ENCODE measurements around the gene AGTR1.
"Not testable (repeated sequence)": the region's sequence is repeated elsewhere in the genome, so short reads cannot be mapped to it uniquely, and the experiment has no call there.

DNA sequence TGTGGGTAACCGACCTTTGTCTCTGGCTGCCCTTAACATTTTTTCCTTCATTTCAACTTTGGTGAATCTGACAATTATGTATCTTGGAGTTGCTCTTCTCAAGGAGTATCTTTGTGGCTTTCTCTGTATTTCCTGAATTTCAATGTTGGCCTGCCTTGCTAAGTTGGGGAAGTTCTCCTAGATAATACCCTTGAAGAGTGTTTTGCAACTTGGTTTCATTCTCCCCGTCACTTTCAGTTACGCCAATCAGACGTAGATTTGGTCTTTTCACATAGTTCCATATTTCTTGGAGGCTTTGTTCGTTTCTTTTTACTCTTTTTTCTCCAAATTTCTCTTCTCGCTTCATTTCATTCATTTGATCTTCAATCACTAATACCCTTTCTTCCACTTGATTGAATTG, 87.3 kb downstream of the AGTR1 start:
- not testable (repeated sequence) for TF ChIP-seq MAX (IDR thresholded peaks at IDR 0.05; ENCODE audit: low read depth, low read length); TARDBP (IDR thresholded peaks at IDR 0.05; ENCODE audit: borderline replicate concordance); SREBF1 (IDR thresholded peaks at IDR 0.05; ENCODE audit: low read length); MYC (IDR thresholded peaks at IDR 0.05; ENCODE audit: insufficient read depth, insufficient read length, insufficient replicate concordance, low read length, severe bottlenecking); ASH2L (IDR thresholded peaks at IDR 0.05; ENCODE audit: borderline replicate concordance, low read depth); CHD4 (IDR thresholded peaks at IDR 0.05); RAD21 (IDR thresholded peaks at IDR 0.05; ENCODE audit: insufficient read depth, low read depth, low read length); CTCF (IDR thresholded peaks at IDR 0.05 in 2 of 3, conservative IDR thresholded peaks at IDR 0.05 in 1 of 3; ENCODE audit: control insufficient read depth in 2 of 3, extremely low read depth in 1 of 3, insufficient read depth in 1 of 3, low read depth in 3 of 3, low read length in 3 of 3); ZNF274 (IDR thresholded peaks at IDR 0.05; ENCODE audit: insufficient read depth, insufficient read length); TCF3 (IDR thresholded peaks at IDR 0.05; ENCODE audit: borderline replicate concordance, insufficient read depth, low read depth, low read length); POLR2A (IDR thresholded peaks at IDR 0.05; ENCODE audit: low read depth, low read length); RAD51 (IDR thresholded peaks at IDR 0.05)
- TF ChIP-seq, protein P1, sequence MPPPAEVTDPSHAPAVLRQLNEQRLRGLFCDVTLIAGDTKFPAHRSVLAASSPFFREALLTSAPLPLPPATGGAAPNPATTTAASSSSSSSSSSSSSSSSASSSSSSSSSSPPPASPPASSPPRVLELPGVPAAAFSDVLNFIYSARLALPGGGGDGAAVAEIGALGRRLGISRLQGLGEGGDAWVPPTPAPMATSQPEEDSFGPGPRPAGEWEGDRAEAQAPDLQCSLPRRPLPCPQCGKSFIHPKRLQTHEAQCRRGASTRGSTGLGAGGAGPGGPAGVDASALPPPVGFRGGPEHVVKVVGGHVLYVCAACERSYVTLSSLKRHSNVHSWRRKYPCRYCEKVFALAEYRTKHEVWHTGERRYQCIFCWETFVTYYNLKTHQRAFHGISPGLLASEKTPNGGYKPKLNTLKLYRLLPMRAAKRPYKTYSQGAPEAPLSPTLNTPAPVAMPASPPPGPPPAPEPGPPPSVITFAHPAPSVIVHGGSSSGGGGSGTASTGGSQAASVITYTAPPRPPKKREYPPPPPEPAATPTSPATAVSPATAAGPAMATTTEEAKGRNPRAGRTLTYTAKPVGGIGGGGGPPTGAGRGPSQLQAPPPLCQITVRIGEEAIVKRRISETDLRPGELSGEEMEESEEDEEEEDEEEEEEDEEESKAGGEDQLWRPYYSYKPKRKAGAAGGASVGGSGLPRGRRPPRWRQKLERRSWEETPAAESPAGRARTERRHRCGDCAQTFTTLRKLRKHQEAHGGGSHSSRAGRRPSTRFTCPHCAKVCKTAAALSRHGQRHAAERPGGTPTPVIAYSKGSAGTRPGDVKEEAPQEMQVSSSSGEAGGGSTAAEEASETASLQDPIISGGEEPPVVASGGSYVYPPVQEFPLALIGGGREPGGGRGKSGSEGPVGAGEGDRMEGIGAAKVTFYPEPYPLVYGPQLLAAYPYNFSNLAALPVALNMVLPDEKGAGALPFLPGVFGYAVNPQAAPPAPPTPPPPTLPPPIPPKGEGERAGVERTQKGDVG (CRISPR knock-in tag; IDR thresholded peaks at IDR 0.05) = not testable (repeated sequence)
- TF ChIP-seq, protein P2, sequence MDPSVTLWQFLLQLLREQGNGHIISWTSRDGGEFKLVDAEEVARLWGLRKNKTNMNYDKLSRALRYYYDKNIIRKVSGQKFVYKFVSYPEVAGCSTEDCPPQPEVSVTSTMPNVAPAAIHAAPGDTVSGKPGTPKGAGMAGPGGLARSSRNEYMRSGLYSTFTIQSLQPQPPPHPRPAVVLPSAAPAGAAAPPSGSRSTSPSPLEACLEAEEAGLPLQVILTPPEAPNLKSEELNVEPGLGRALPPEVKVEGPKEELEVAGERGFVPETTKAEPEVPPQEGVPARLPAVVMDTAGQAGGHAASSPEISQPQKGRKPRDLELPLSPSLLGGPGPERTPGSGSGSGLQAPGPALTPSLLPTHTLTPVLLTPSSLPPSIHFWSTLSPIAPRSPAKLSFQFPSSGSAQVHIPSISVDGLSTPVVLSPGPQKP (IDR thresholded peaks at IDR 0.05; ENCODE audit: low read depth, low read length) = not testable (repeated sequence)
